GM23248 (cell line): ENCODE measurements around the gene CKAP5. TPM values are rescaled to one million over a fixed set of nuclear protein-coding genes. Genes with fewer than 3 reads are reported as not detected.

ENCODE experiments used
- DNase-seq: peaks from one replicate; pipeline ENCODE4 v3.0.0-alpha.2; 2015
- H2AFZ ChIP-seq: fragments of 200-600 bp; sonication (generic); 2 replicates; pipeline ENCODE4 v1.6.1; 2016; ENCODE audit warnings: antibody characterized with exemption
- H3F3A ChIP-seq: fragments of 200-600 bp; sonication (generic); 2 replicates; pipeline ENCODE4 v1.6.1; 2016; ENCODE audit warnings: mild to moderate bottlenecking, antibody characterized with exemption, mixed run types; ENCODE audit not compliant: insufficient read depth
- H3K27ac ChIP-seq: fragments of 200-600 bp; sonication (generic); 2 replicates; pipeline ENCODE4 v1.5.1; 2016; ENCODE audit warnings: mild to moderate bottlenecking
- H3K27me3 ChIP-seq: fragments of 200-600 bp; sonication (generic); replicated peaks from 2 replicates; pipeline ENCODE4 v1.6.1; 2016; ENCODE audit warnings: mild to moderate bottlenecking; ENCODE audit not compliant: insufficient read depth
- H3K36me3 ChIP-seq: fragments of 200-600 bp; sonication (generic); 2 replicates; pipeline ENCODE4 v1.6.1; 2016; ENCODE audit warnings: low read depth, mild to moderate bottlenecking
- H3K4me1 ChIP-seq: fragments of 200-600 bp; sonication (generic); 2 replicates; pipeline ENCODE4 v1.6.1; 2016; ENCODE audit warnings: mild to moderate bottlenecking; ENCODE audit not compliant: insufficient read depth
- H3K4me2 ChIP-seq: fragments of 200-600 bp; sonication (generic); one replicate; pipeline ENCODE4 v1.6.1; 2016; ENCODE audit warnings: mild to moderate bottlenecking; ENCODE audit not compliant: unreplicated experiment
- H3K4me3 ChIP-seq: fragments of 200-600 bp; sonication (generic); 2 replicates; pipeline ENCODE4 v1.5.1; 2016; ENCODE audit warnings: mild to moderate bottlenecking
- H3K79me2 ChIP-seq: fragments of 200-600 bp; sonication (generic); 2 replicates; pipeline ENCODE4 v1.6.1; 2016; ENCODE audit warnings: mild to moderate bottlenecking; ENCODE audit not compliant: insufficient read depth
- H3K9ac ChIP-seq: fragments of 200-600 bp; sonication (generic); 2 replicates; pipeline ENCODE4 v1.6.1; 2016; ENCODE audit warnings: mild to moderate bottlenecking
- H3K9me2 ChIP-seq: fragments of 200-600 bp; sonication (generic); 2 replicates; pipeline ENCODE4 v1.6.1; 2016; ENCODE audit warnings: mixed run types, mild to moderate bottlenecking, moderate library complexity; ENCODE audit not compliant: insufficient read depth
- H3K9me3 ChIP-seq: fragments of 200-600 bp; sonication (generic); one replicate; pipeline ENCODE4 v1.6.1; 2017; ENCODE audit warnings: low read depth
- H4K20me1 ChIP-seq: fragments of 200-600 bp; sonication (generic); 2 replicates; pipeline ENCODE4 v1.6.0; 2016; ENCODE audit not compliant: insufficient read depth
- EZH2 ChIP-seq: fragments of 200-600 bp; sonication (generic); IDR thresholded peaks from 2 replicates; pipeline ENCODE4 v1.6.1; 2018; ENCODE audit warnings: antibody characterized with exemption, mild to moderate bottlenecking; ENCODE audit not compliant: insufficient read depth, poor library complexity, severe bottlenecking
- EZH2phosphoT487 ChIP-seq: fragments of 200-600 bp; sonication (generic); IDR thresholded peaks from 2 replicates; pipeline ENCODE4 v1.6.1; 2018; ENCODE audit warnings: antibody characterized with exemption, moderate library complexity, mild to moderate bottlenecking, low read depth; ENCODE audit not compliant: insufficient read depth
- WGBS, 2 experiments: methylation state at CpG; one replicate each; pipeline ENCODE4 v1.1.6; 2015 to 2017; ENCODE audit warnings: low lambda C conversion rate in 2 of 2, low coverage in 1 of 2; ENCODE audit errors: missing lambda C conversion rate in 2 of 2; 5-methylcytosine and 5-hydroxymethylcytosine counted together
- in situ Hi-C: fragments of 300-500 bp; cut with MboI; formaldehyde crosslinking; loops from 2 replicates; pipeline ENCODE4 v1.15.0; 2020
- polyA plus RNA-seq: library from polyadenylated mRNA; unstranded; fragments of >200 nt; fragmentation: Nextera tagmentation; extraction: Ambion mirVana; gene quantifications from 2 replicates; pipeline ENCODE4 v1.2.1, GENCODE V29; 2016
- total RNA-seq: library from RNA; depleted of rRNA; stranded (reverse); fragments of >200 nt; shearing (Covaris generic); gene quantifications from 2 replicates; pipeline ENCODE4 v1.2.3, GENCODE V29; 2014

CKAP5 gene
- total and polyA plus RNA-seq, 2 experiments from 2014 or later, result 35.2 to 47.6 TPM

DNA sequence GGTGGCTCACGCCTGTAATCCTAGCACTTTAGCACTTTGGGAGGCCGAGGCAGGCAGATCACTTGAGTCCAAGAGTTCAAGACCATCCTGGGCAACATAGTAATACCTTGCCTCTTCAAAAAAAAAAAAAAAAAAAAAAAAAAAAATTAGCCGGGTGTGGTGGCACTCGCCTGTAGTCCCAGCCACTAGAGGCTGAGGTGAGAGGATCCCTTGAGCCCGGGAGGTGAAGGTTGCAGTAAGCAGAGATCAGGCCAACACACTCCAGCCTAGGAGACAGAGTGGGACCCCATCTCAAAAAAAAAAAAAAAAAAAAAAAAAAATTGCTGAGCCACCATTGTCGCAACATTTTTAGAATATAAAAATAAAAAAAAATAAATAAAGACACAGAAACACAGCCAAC, 7.6 kb downstream of the CKAP5 start:
- Histone ChIP-seq H3K9ac (no peak overlapping the region), H3K36me3 (no peaks in the 10 kb centered on the region), H3K79me2 (peaks cover 100% of the 10 kb centered on the region), H3K9me2 (no peaks in the 10 kb centered on the region), H2AFZ (no peak overlapping the region), H3K9me3 (no peaks in the 10 kb centered on the region), H3K4me2 (no peak overlapping the region), H3K27me3 (no peaks in the 10 kb centered on the region), H3K4me3 (no peak overlapping the region), H3K4me1 (no peaks in the 10 kb centered on the region), H3K27ac (no peak overlapping the region), H3F3A (no peaks in the 10 kb centered on the region), H4K20me1 (no peaks in the 10 kb centered on the region)
- TF ChIP-seq EZH2phosphoT487 (no peak), EZH2 (no peak)
- WGBS, 2 experiments, result 97 to 100% methylated on average over 6 of the region's 6 CpGs
- DNase-seq, result no peak
- in situ Hi-C loops, result no loop called here

DNA sequence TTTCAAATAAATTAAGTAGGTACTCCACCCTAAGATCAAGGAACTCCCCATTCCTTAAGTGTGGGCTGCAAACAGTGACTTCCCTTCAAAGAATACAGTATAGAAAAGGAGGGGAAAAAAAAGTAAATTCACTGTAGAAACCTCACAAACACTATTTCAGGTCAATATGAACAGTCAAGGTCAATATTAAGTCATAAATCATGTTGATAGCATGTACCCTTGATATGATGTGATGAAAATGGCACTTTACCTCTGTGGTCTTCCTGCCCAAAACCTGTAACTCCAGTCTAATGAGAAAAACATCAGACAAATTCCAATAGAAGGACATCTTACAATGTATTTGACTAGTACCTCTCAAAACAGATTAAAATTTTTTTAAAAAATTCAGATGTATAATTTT, 8.2 kb downstream of the CKAP5 start:
- Histone ChIP-seq H3K4me2 (no peak overlapping the region), H3F3A (no peaks in the 10 kb centered on the region), H4K20me1 (no peaks in the 10 kb centered on the region), H3K27ac (no peak overlapping the region), H3K9me2 (no peaks in the 10 kb centered on the region), H3K9me3 (no peaks in the 10 kb centered on the region), H2AFZ (no peak overlapping the region), H3K9ac (no peak overlapping the region), H3K27me3 (no peaks in the 10 kb centered on the region), H3K36me3 (no peaks in the 10 kb centered on the region), H3K4me1 (no peaks in the 10 kb centered on the region), H3K4me3 (no peak overlapping the region), H3K79me2 (peaks cover 100% of the 10 kb centered on the region)
- in situ Hi-C loops, result no loop called here
- TF ChIP-seq EZH2 (no peak), EZH2phosphoT487 (no peak)
- DNase-seq, result no peak

DNA sequence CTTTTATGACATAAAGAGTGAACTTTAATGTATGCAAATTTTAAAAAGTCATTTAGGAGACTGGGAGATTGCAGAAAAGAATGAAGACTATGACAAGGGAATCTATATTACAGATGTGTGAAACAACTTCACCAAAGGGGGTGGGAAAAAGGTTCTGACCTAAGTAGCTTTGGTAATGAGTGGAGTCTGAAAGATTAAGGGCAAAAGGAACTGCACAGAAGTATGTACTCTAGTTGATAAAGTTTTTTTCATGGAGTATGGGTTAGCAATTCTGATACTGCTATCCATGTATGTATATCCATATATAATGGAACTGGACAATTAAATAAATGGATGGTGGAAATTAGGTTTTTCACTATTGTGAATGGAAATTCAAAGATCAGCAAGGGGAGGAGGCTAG, 9.2 kb downstream of the CKAP5 start:
- no peaks in the 10 kb centered on the region for H3K27me3 ChIP-seq
- no peaks in the 10 kb centered on the region for H4K20me1 ChIP-seq
- no peak overlapping the region for H3K27ac ChIP-seq
- H3K79me2 ChIP-seq, result peaks cover 100% of the 10 kb centered on the region
- H2AFZ ChIP-seq, result no peak overlapping the region
- in situ Hi-C loops, result no loop called here
- no peaks in the 10 kb centered on the region for H3K9me2 ChIP-seq
- H3F3A ChIP-seq, result no peaks in the 10 kb centered on the region
- no peaks in the 10 kb centered on the region for H3K9me3 ChIP-seq
- no peak overlapping the region for H3K4me2 ChIP-seq
- DNase-seq, result no peak
- H3K9ac ChIP-seq, result no peak overlapping the region
- H3K36me3 ChIP-seq, result no peaks in the 10 kb centered on the region
- no peak overlapping the region for H3K4me3 ChIP-seq
- TF ChIP-seq EZH2phosphoT487, result no peak
- TF ChIP-seq EZH2, result no peak
- H3K4me1 ChIP-seq, result no peaks in the 10 kb centered on the region

- Histone ChIP-seq H3K27me3 (no peaks in the 10 kb centered on the region), H3K79me2 (peaks cover 100% of the 10 kb centered on the region), H3K4me3 (no peak overlapping the region), H3K9ac (no peak overlapping the region), H3K4me2 (no peak overlapping the region), H2AFZ (no peak overlapping the region), H3K4me1 (no peaks in the 10 kb centered on the region), H3K27ac (no peak overlapping the region), H3F3A (no peaks in the 10 kb centered on the region), H3K36me3 (no peaks in the 10 kb centered on the region), H4K20me1 (no peaks in the 10 kb centered on the region), H3K9me3 (no peaks in the 10 kb centered on the region), H3K9me2 (no peaks in the 10 kb centered on the region)
- in situ Hi-C loops, result no loop called here
- 41 to 43% methylated on average over 1 of the region's 1 CpG for WGBS, 2 experiments
- TF ChIP-seq EZH2, result no peak
- DNase-seq, result no peak
Measured at GRCh38 chr11:46836431-46836830, 9.6 kb downstream of the CKAP5 start.

GRCh38 chr11:46835897-46836296, 10.2 kb downstream of the CKAP5 start:
- 96 to 98% methylated on average over 3 of the region's 3 CpGs for WGBS, 2 experiments
- no peak overlapping the region for H3K4me2 ChIP-seq
- H3K36me3 ChIP-seq, result no peaks in the 10 kb centered on the region
- H3F3A ChIP-seq, result no peaks in the 10 kb centered on the region
- DNase-seq, result no peak
- H3K4me1 ChIP-seq, result no peaks in the 10 kb centered on the region
- no peaks in the 10 kb centered on the region for H4K20me1 ChIP-seq
- peaks cover 100% of the 10 kb centered on the region for H3K79me2 ChIP-seq
- H3K9ac ChIP-seq, result no peak overlapping the region
- H3K9me2 ChIP-seq, result no peaks in the 10 kb centered on the region
- H2AFZ ChIP-seq, result no peak overlapping the region
- no peaks in the 10 kb centered on the region for H3K9me3 ChIP-seq
- TF ChIP-seq EZH2 (no peak), EZH2phosphoT487 (no peak)
- H3K27ac ChIP-seq, result no peak overlapping the region
- in situ Hi-C loops, result no loop called here
- H3K27me3 ChIP-seq, result no peaks in the 10 kb centered on the region
- H3K4me3 ChIP-seq, result no peak overlapping the region
